NT2/D1 (cell line): ENCODE measurements around the gene KBTBD7.

Experiments
- SUZ12 ChIP-seq: IDR thresholded peaks from 2 replicates; pipeline ENCODE4 v1.6.1; 2011; ENCODE audit not compliant: insufficient read length, insufficient read depth; ENCODE audit errors: extremely low read depth
- YY1 ChIP-seq: IDR thresholded peaks from 2 replicates; pipeline ENCODE4 v1.6.1; 2011; ENCODE audit not compliant: insufficient read length, insufficient read depth
- ZNF274 ChIP-seq: IDR thresholded peaks from 2 replicates; pipeline ENCODE4 v1.6.1; 2011; ENCODE audit warnings: mild to moderate bottlenecking, low read depth, low read length

- TF ChIP-seq ZNF274 (no peak), YY1 (no peak), SUZ12 (no peak)
Measured at GRCh38 chr13:41179593-41180250, 14.6 kb downstream of the KBTBD7 start.
